HepG2 (cell line): ENCODE data around the gene KRTAP5-11. TPM values are rescaled to one million over a fixed set of nuclear protein-coding genes. Genes with fewer than 3 reads are reported as not detected.
A peak's percentile ranks its signal among the peaks of the same experiment; 100 is the strongest.

Experiments used
- ATAC-seq: fragments of 200-7000 bp; cut with Tn5 transposase; 3 replicates; pipeline ENCODE4 v1.9.1; 2020; ENCODE audit warnings: mild to moderate bottlenecking, moderate library complexity
- BruUV-seq: library from RNA; stranded (reverse); fragments of 400-500 nt; replicated peaks from 2 replicates; lab custom pipeline; 2021; lab: Mats Ljungman, UMichigan
- CTCF ChIA-PET: fragments of 300-600 bp; formaldehyde crosslinking; extraction: SDS; loops from one replicate; lab custom pipeline; 2021; ENCODE audit warnings: low total read pairs, inconsistent platforms, low intra/inter-chr PET ratio; lab: Yijun Ruan, JAX
- POLR2A ChIA-PET: fragments of 350-600 bp; sonication (Branson Sonifier 250); formaldehyde crosslinking; loops from one replicate; lab custom pipeline; 2020; ENCODE audit warnings: antibody characterized with exemption, inconsistent platforms; lab: Yijun Ruan, JAX
- DNase-seq: peaks from one replicate; pipeline ENCODE4 v3.0.0-alpha.2; 2015; ENCODE audit warnings: low spot score
- FAIRE-seq: peaks from 3 replicates; lab custom pipeline; 2011; peaks lifted over from hg19 to GRCh38; lab: Jason Lieb, UNC
- H2AFZ ChIP-seq: one replicate; pipeline ENCODE4 v1.6.1; 2011; ENCODE audit warnings: low read length, inconsistent platforms
- H3K27ac ChIP-seq: fragments of 300-600 bp; 3 replicates; pipeline ENCODE4 v1.8.0; 2011; ENCODE audit warnings: mixed run types, mild to moderate bottlenecking, mixed read lengths, low read length, inconsistent platforms; ENCODE audit not compliant: insufficient read depth; ENCODE audit errors: extremely low read length
- H3K27me3 ChIP-seq, 2 experiments: fragments of 200-600 bp in 1 of 2; 2 replicates in 1 of 2; 3 replicates in 1 of 2; pipeline versions ENCODE4 v1.6.0 to v1.8.0; 2011; ENCODE audit warnings: low read length in 2 of 2, mild to moderate bottlenecking in 2 of 2, moderate library complexity in 2 of 2, inconsistent platforms in 1 of 2; ENCODE audit not compliant: insufficient read depth in 2 of 2, control insufficient read depth in 1 of 2
- H3K36me3 ChIP-seq, 2 experiments: fragments of 200-600 bp in 1 of 2; replicated peaks in 1 of 2; 2 replicates in 1 of 2; 3 replicates in 1 of 2; pipeline versions ENCODE4 v1.5.1 to v1.8.0; 2011; ENCODE audit warnings: low read length in 2 of 2, inconsistent platforms in 1 of 2; ENCODE audit not compliant: insufficient read depth in 2 of 2, control insufficient read depth in 1 of 2
- H3K4me1 ChIP-seq: 2 replicates; pipeline ENCODE4 v1.5.1; 2012; ENCODE audit warnings: low read length, inconsistent platforms; ENCODE audit not compliant: insufficient read depth
- H3K4me2 ChIP-seq: 2 replicates; pipeline ENCODE4 v1.6.0; 2011; ENCODE audit warnings: low read depth, low read length, inconsistent platforms
- H3K4me3 ChIP-seq, 3 experiments: fragments of 200-600 bp in 1 of 3; sonication (generic), shearing (Covaris generic) in 1 of 3; replicated peaks in 1 of 3; 2 replicates each; pipeline ENCODE4 v1.5.1; 2011 to 2016; ENCODE audit warnings: low read length in 3 of 3, inconsistent platforms in 2 of 3, low read depth in 2 of 3, mild to moderate bottlenecking in 2 of 3, control low read depth in 1 of 3, mixed read lengths in 1 of 3; ENCODE audit not compliant: insufficient read depth in 1 of 3
- H3K79me2 ChIP-seq: one replicate; pipeline ENCODE4 v1.6.1; 2011; ENCODE audit warnings: low read length, inconsistent platforms; ENCODE audit not compliant: insufficient read depth
- H3K9ac ChIP-seq: 2 replicates; pipeline ENCODE4 v1.6.0; 2011; ENCODE audit warnings: mild to moderate bottlenecking, low read depth, low read length, inconsistent platforms; ENCODE audit not compliant: insufficient read depth
- H3K9me3 ChIP-seq: 2 replicates; pipeline ENCODE4 v1.5.1; 2012; ENCODE audit warnings: mild to moderate bottlenecking, low read length
- H4K20me1 ChIP-seq: 2 replicates; pipeline ENCODE4 v1.6.0; 2011; ENCODE audit warnings: inconsistent platforms, mild to moderate bottlenecking, low read length, moderate library complexity; ENCODE audit not compliant: insufficient read depth
- AHR ChIP-seq: IDR thresholded peaks from 2 replicates; pipeline ENCODE4 v1.6.1; 2018; ENCODE audit warnings: missing genetic modification reagents, missing compliant biosample characterization
- ARNT2 ChIP-seq: sonication (generic); formaldehyde crosslinking; IDR thresholded peaks from 2 replicates; pipeline ENCODE4 v1.8.0; 2022; ENCODE audit warnings: mild to moderate bottlenecking, low read depth, missing genetic modification reagents, moderate library complexity
- CBFB ChIP-seq: sonication (generic); formaldehyde crosslinking; IDR thresholded peaks from 2 replicates; pipeline ENCODE4 v1.4.0; 2020; ENCODE audit warnings: missing genetic modification reagents
- GABPA ChIP-seq, 2 experiments: IDR thresholded peaks; 2 replicates each; pipeline ENCODE4 v1.6.1; 2011 to 2016; ENCODE audit warnings: low read depth in 2 of 2, low read length in 1 of 2, missing biosample characterization in 1 of 2, missing genetic modification characterization in 1 of 2
- GZF1 ChIP-seq: sonication (generic); formaldehyde crosslinking; IDR thresholded peaks from 2 replicates; pipeline ENCODE4 v1.5.1; 2020; ENCODE audit warnings: mild to moderate bottlenecking, missing genetic modification reagents
- KDM1A ChIP-seq: IDR thresholded peaks from 2 replicates; pipeline ENCODE4 v1.6.1; 2016; ENCODE audit warnings: missing compliant biosample characterization
- KDM2A ChIP-seq: sonication (generic); formaldehyde crosslinking; IDR thresholded peaks from 2 replicates; pipeline ENCODE4 v1.4.0; 2020; ENCODE audit warnings: low read depth, missing genetic modification reagents, borderline replicate concordance
- MLLT10 ChIP-seq: sonication (generic); formaldehyde crosslinking; IDR thresholded peaks from 2 replicates; pipeline ENCODE4 v1.4.0; 2020; ENCODE audit warnings: missing genetic modification reagents
- NR3C1 ChIP-seq: sonication (generic); formaldehyde crosslinking; IDR thresholded peaks from 2 replicates; pipeline ENCODE4 v1.4.0; 2020; ENCODE audit warnings: missing genetic modification reagents
- RBAK ChIP-seq: sonication (generic); formaldehyde crosslinking; IDR thresholded peaks from 2 replicates; pipeline ENCODE4 v1.5.1; 2020; ENCODE audit warnings: mild to moderate bottlenecking, missing genetic modification reagents
- RBM22 ChIP-seq: fragments of 200-400 bp; formaldehyde crosslinking; optimal IDR thresholded peaks from 2 replicates; pipeline ENCODE3; 2017; ENCODE audit warnings: mild to moderate bottlenecking, low read length, moderate library complexity
- SOX6 ChIP-seq, 2 experiments: fragments of 450-650 bp in 1 of 2; sonication (generic) in 1 of 2; formaldehyde crosslinking in 1 of 2; IDR thresholded peaks; 2 replicates each; pipeline versions ENCODE4 v1.4.0 to v1.6.1; 2017 to 2020; ENCODE audit warnings: antibody characterized with exemption in 1 of 2, mild to moderate bottlenecking in 1 of 2, missing genetic modification reagents in 1 of 2
- TGIF2 ChIP-seq: IDR thresholded peaks from 2 replicates; pipeline ENCODE4 v1.6.1; 2016; ENCODE audit warnings: control low read depth, missing compliant biosample characterization
- TSC22D2 ChIP-seq: sonication (generic); formaldehyde crosslinking; IDR thresholded peaks from 2 replicates; pipeline ENCODE4 v1.5.1; 2020; ENCODE audit warnings: missing genetic modification reagents, mild to moderate bottlenecking, borderline replicate concordance
- ZEB1 ChIP-seq: IDR thresholded peaks from 2 replicates; pipeline ENCODE4 v1.6.1; 2012; ENCODE audit warnings: mild to moderate bottlenecking, low read depth, inconsistent platforms; ENCODE audit not compliant: insufficient replicate concordance
- ZNF282 ChIP-seq: fragments of 450-650 bp; IDR thresholded peaks from 2 replicates; pipeline ENCODE4 v1.6.1; 2018; ENCODE audit not compliant: partially characterized antibody
- ZNF460 ChIP-seq: sonication (generic); formaldehyde crosslinking; IDR thresholded peaks from 2 replicates; pipeline ENCODE4 v1.5.1; 2020; ENCODE audit warnings: missing genetic modification reagents, mild to moderate bottlenecking, borderline replicate concordance
- ZNF7 ChIP-seq: IDR thresholded peaks from 2 replicates; pipeline ENCODE4 v1.6.1; 2016; ENCODE audit warnings: missing biosample characterization, missing genetic modification reagents
- ZNF777 ChIP-seq: sonication (generic); formaldehyde crosslinking; IDR thresholded peaks from 2 replicates; pipeline ENCODE4 v1.4.0; 2020; ENCODE audit warnings: missing genetic modification reagents
- ZNF891 ChIP-seq: sonication (generic); formaldehyde crosslinking; IDR thresholded peaks from 2 replicates; pipeline ENCODE4 v1.5.0; 2020; ENCODE audit warnings: mild to moderate bottlenecking, missing genetic modification reagents
- WGBS: methylation state at CpG from one replicate; pipeline ENCODE4 v1.1.6; 2017; ENCODE audit warnings: low lambda C conversion rate; 5-methylcytosine and 5-hydroxymethylcytosine counted together
- in situ Hi-C: cut with HindIII; loops from 2 replicates; pipeline ENCODE4 v1.10.0; 2017; ENCODE audit warnings: low pct_unique_long_range_greater_than_20kb; ENCODE audit not compliant: extremely low pct_ligation_motif_present
- intact Hi-C: fragments of 100-400 bp; cut with micrococcal nuclease; formaldehyde crosslinking; loops from one replicate; pipeline ENCODE4 v1.10.0; 2022; ENCODE audit not compliant: unreplicated experiment
- polyA plus RNA-seq, 8 experiments: library from polyadenylated mRNA; depleted of rRNA in 3 of 8; stranded (reverse) in 7 of 8; unstranded in 1 of 8; fragments of >200 nt; fragmentation: Illumina TruSeq in 4 of 8; extraction: Trizol in 4 of 8; gene quantifications; 2 replicates each; pipeline versions ENCODE4 v1.2.1 to v1.2.3, GENCODE V29; 2011 to 2016; ENCODE audit warnings: low read depth in 4 of 8, missing spikeins in 1 of 8, mixed read lengths in 1 of 8; ENCODE audit not compliant: insufficient read depth in 1 of 8
- total RNA-seq, 5 experiments: library from RNA; depleted of rRNA; stranded (reverse); fragments of >200 nt; fragmentation: Illumina TruSeq; extraction: Trizol; gene quantifications; 2 replicates each; pipeline ENCODE4 v1.2.3, GENCODE V29; 2016; ENCODE audit warnings: low read depth in 1 of 5
- TF ChIP-seq, protein P1 (sequence below): sonication (generic); formaldehyde crosslinking; IDR thresholded peaks from 2 replicates; pipeline ENCODE4 v1.4.0; 2020; ENCODE audit warnings: missing genetic modification reagents
- TF ChIP-seq, protein P2 (sequence below): IDR thresholded peaks from 2 replicates; pipeline ENCODE4 v1.6.1; 2016; ENCODE audit warnings: missing compliant biosample characterization, missing genetic modification reagents, borderline replicate concordance

Gene KRTAP5-11
- total and polyA plus RNA-seq, 2 of the 13 experiments (the other 11 are each of a cell fraction or from before 2014, with no cell fraction given), result not detected

DNA sequence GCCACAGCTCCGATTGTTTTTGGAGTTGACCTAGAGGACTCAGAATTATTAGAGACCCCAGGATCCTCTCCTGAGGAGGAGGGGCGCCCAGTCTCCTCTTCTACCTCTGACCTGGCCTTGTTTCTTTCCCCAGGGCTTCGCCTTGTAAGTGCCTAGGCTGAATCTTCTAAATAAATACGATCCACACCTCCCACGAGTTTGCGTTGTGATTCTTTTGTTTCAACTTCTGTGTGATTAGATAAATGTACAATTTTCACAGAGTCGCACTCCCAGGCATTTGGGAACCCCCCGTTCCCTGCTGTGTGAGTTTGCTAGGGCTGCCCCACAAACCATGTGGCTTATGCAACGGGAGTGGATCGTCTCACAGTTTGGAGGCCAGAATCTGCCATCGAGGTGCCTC, 43.7 kb downstream of the KRTAP5-11 start (continued):
- TF ChIP-seq, protein P1, sequence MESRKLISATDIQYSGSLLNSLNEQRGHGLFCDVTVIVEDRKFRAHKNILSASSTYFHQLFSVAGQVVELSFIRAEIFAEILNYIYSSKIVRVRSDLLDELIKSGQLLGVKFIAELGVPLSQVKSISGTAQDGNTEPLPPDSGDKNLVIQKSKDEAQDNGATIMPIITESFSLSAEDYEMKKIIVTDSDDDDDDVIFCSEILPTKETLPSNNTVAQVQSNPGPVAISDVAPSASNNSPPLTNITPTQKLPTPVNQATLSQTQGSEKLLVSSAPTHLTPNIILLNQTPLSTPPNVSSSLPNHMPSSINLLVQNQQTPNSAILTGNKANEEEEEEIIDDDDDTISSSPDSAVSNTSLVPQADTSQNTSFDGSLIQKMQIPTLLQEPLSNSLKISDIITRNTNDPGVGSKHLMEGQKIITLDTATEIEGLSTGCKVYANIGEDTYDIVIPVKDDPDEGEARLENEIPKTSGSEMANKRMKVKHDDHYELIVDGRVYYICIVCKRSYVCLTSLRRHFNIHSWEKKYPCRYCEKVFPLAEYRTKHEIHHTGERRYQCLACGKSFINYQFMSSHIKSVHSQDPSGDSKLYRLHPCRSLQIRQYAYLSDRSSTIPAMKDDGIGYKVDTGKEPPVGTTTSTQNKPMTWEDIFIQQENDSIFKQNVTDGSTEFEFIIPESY (CRISPR knock-in tag), result no peak
- TF ChIP-seq ZNF282, result no peak
- no peak for TF ChIP-seq CBFB (CRISPR knock-in tag)
- no peak for TF ChIP-seq TSC22D2 (CRISPR knock-in tag)
- TF ChIP-seq GABPA (IDR thresholded peaks at IDR 0.05; ENCODE audit: low read depth, low read length), result no peak
- TF ChIP-seq GABPA (CRISPR knock-in tag; IDR thresholded peaks at IDR 0.05; ENCODE audit: low read depth), result no peak
- no peak for TF ChIP-seq TGIF2 (CRISPR knock-in tag)
- TF ChIP-seq KDM2A (CRISPR knock-in tag), result no peak
- no peak for TF ChIP-seq RBAK
- TF ChIP-seq ZNF7 (CRISPR knock-in tag), result no peak
- TF ChIP-seq, all 625 proteins: peak for 0

DNA sequence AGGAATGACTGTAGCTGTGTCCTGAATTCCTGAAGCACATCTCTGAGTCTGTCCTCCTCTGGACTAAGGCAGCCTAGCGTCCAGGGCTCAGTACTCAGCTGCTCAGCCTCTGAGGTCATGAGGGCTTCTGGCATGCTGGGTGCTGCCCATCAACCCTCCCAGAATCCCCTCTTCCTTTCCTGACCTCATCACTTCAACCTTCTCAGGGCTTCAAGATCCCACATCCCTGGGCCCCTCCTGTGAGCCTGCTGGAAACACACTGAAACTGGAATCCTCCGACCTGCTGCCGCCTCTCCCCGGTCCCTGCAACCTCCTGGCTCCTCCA, 44.0 kb downstream of the KRTAP5-11 start:
- FAIRE-seq, result no peak
- in situ Hi-C loops, result no loop called here
- Histone ChIP-seq H3K79me2 (no peaks in the 10 kb centered on the region), H3K9ac (no peak overlapping the region), H3K4me1 (peaks cover 95% of the 10 kb centered on the region), H3K4me2 (no peak overlapping the region), H3K27ac (no peak overlapping the region), H3K27me3 (no peaks in the 10 kb centered on the region), H3K4me3 (no peak overlapping the region), H2AFZ (no peak overlapping the region), H4K20me1 (no peaks in the 10 kb centered on the region), H3K9me3 (no peaks in the 10 kb centered on the region), H3K36me3 (no peaks in the 10 kb centered on the region)
- ChIA-PET POLR2A (no interaction called here), CTCF (no interaction called here)
- no TSS peak for BruUV-seq
- TF ChIP-seq ZNF891 (no peak), AHR (CRISPR knock-in tag) (no peak), SOX6 (IDR thresholded peaks at IDR 0.05) (no peak), SOX6 (CRISPR knock-in tag; IDR thresholded peaks at IDR 0.05) (no peak), NR3C1 (CRISPR knock-in tag) (no peak), ZNF777 (CRISPR knock-in tag) (no peak), RBM22 (no peak), ARNT2 (CRISPR knock-in tag) (no peak), MLLT10 (CRISPR knock-in tag) (no peak), ZNF460 (CRISPR knock-in tag) (no peak), ZEB1 (no peak), GZF1 (no peak), KDM1A (CRISPR knock-in tag) (no peak)
- TF ChIP-seq, protein P2, sequence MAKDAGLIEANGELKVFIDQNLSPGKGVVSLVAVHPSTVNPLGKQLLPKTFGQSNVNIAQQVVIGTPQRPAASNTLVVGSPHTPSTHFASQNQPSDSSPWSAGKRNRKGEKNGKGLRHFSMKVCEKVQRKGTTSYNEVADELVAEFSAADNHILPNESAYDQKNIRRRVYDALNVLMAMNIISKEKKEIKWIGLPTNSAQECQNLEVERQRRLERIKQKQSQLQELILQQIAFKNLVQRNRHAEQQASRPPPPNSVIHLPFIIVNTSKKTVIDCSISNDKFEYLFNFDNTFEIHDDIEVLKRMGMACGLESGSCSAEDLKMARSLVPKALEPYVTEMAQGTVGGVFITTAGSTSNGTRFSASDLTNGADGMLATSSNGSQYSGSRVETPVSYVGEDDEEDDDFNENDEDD, result no peak
- DNase-seq, result no peak
- peak; percentile 67 for ATAC-seq
- intact Hi-C loops, result no loop called here
- WGBS, result 93% methylated on average over 4 of the region's 4 CpGs
